ENCODE data around the gene CCT7. TPM values are rescaled to one million over a fixed set of nuclear protein-coding genes. Genes with fewer than 3 reads are reported as not detected.

Gene CCT7
- total and polyA plus RNA-seq, 4 experiments from 2014 or later: 187 to 400 (median 213) TPM

GRCh38 chr2:73279852-73280251 lies 45.7 kb downstream of the CCT7 start:
- H3K4me3 ChIP-seq (ENCODE audit: low read length in 2 of 2): no peak overlapping the region
- peaks cover 14% of the 10 kb centered on the region for H3K4me1 ChIP-seq (ENCODE audit: insufficient read depth, low read length)
- no peaks in the 10 kb centered on the region for H3K27me3 ChIP-seq (ENCODE audit: insufficient read depth, low read length)
- Mint-ChIP-seq H3K4me1 (peaks cover 2 to 13% (median 8%) of the 10 kb centered on the region in 4 donors), H3K9me3 (no peaks in the 10 kb centered on the region), H3K27ac (no peak overlapping the region), H3K36me3 (peaks cover 0 to 8% of the 10 kb centered on the region in 2 donors), H3K4me3 (no peak overlapping the region), H3K27me3 (no peaks in the 10 kb centered on the region)
- intact Hi-C loops (cut with micrococcal nuclease): no loop called here
- no peaks in the 10 kb centered on the region for H3K36me3 ChIP-seq (ENCODE audit: insufficient read depth, low read length)
- H3K9me3 ChIP-seq (ENCODE audit: control insufficient read depth in 1 of 2, low read length in 2 of 2): no peaks in the 10 kb centered on the region
- CTCF ChIA-PET (ENCODE audit: partially characterized antibody): interaction anchor here (1.2 kb wide), 1 partner anchor 10 kb away, joined by 13 read pairs; no protein-coding TSS in a partner anchor
- H3K27ac ChIP-seq (ENCODE audit: low read depth, low read length): no peak overlapping the region
- DNase-seq: no peak
- POLR2A ChIA-PET (ENCODE audit: partially characterized antibody): no interaction called here

- H3K4me1 ChIP-seq (ENCODE audit: insufficient read depth, low read length): peaks cover 19% of the 10 kb centered on the region
- intact Hi-C loops (cut with micrococcal nuclease): no loop called here
- ChIA-PET POLR2A (ENCODE audit: partially characterized antibody) (no interaction called here), CTCF (ENCODE audit: partially characterized antibody) (interaction anchor here (1.0 to 1.4 kb wide), 2 partner anchors 9 kb away, joined by 4 read pairs; no protein-coding TSS in a partner anchor)
- H3K27me3 ChIP-seq (ENCODE audit: insufficient read depth, low read length): no peaks in the 10 kb centered on the region
- no peak overlapping the region for H3K27ac ChIP-seq (ENCODE audit: low read depth, low read length)
- H3K9me3 Mint-ChIP-seq: no peaks in the 10 kb centered on the region
- H3K4me3 Mint-ChIP-seq: peak overlapping the region in 1 of 8 donors; percentile 35
- peaks cover 0 to 8% of the 10 kb centered on the region in 2 donors for H3K36me3 Mint-ChIP-seq
- DNase-seq: no peak
- H3K27me3 Mint-ChIP-seq: no peaks in the 10 kb centered on the region
- H3K4me3 ChIP-seq (ENCODE audit: low read length in 2 of 2): no peak overlapping the region
- H3K9me3 ChIP-seq (ENCODE audit: control insufficient read depth in 1 of 2, low read length in 2 of 2): no peaks in the 10 kb centered on the region
- peaks cover 7 to 25% (median 18%) of the 10 kb centered on the region in 4 donors for H3K4me1 Mint-ChIP-seq
- H3K36me3 ChIP-seq (ENCODE audit: insufficient read depth, low read length): no peaks in the 10 kb centered on the region
- no peak overlapping the region for H3K27ac Mint-ChIP-seq
Measured at GRCh38 chr2:73281244-73281643, 47.1 kb downstream of the CCT7 start.

- peaks cover 7 to 25% (median 18%) of the 10 kb centered on the region in 4 donors for H3K4me1 Mint-ChIP-seq
- Histone ChIP-seq H3K27ac (ENCODE audit: low read depth, low read length) (no peak overlapping the region), H3K4me3 (ENCODE audit: low read length in 2 of 2) (peak overlapping the region in 1 of 2 donors; percentile 32), H3K27me3 (ENCODE audit: insufficient read depth, low read length) (no peaks in the 10 kb centered on the region), H3K36me3 (ENCODE audit: insufficient read depth, low read length) (no peaks in the 10 kb centered on the region), H3K4me1 (ENCODE audit: insufficient read depth, low read length) (peaks cover 19% of the 10 kb centered on the region), H3K9me3 (ENCODE audit: control insufficient read depth in 1 of 2, low read length in 2 of 2) (no peaks in the 10 kb centered on the region)
- H3K9me3 Mint-ChIP-seq: no peaks in the 10 kb centered on the region
- CTCF ChIA-PET (ENCODE audit: partially characterized antibody): no interaction called here
- peaks cover under 1 to 2% of the 10 kb centered on the region in 2 donors for H3K27me3 Mint-ChIP-seq
- H3K4me3 Mint-ChIP-seq: peak overlapping the region; percentile 79 to 89 (median 85)
- no peak for DNase-seq
- peak overlapping the region in 6 of 7 donors; percentile 54 to 72 (median 66) for H3K27ac Mint-ChIP-seq
- intact Hi-C loops (cut with micrococcal nuclease): no loop called here
- peaks cover 0 to 3% of the 10 kb centered on the region in 2 donors for H3K36me3 Mint-ChIP-seq
- POLR2A ChIA-PET (ENCODE audit: partially characterized antibody): no interaction called here
Measured at GRCh38 chr2:73282924-73283544, 48.9 kb downstream of the CCT7 start.

- Histone ChIP-seq H3K4me3 (ENCODE audit: low read length in 2 of 2) (peak overlapping the region; percentile 32 to 62), H3K36me3 (ENCODE audit: insufficient read depth, low read length) (no peaks in the 10 kb centered on the region), H3K4me1 (ENCODE audit: insufficient read depth, low read length) (peaks cover 19% of the 10 kb centered on the region), H3K9me3 (ENCODE audit: control insufficient read depth in 1 of 2, low read length in 2 of 2) (no peaks in the 10 kb centered on the region), H3K27me3 (ENCODE audit: insufficient read depth, low read length) (no peaks in the 10 kb centered on the region), H3K27ac (ENCODE audit: low read depth, low read length) (peak overlapping the region; percentile 27)
- DNase-seq: no peak
- H3K4me1 Mint-ChIP-seq: peaks cover 7 to 25% (median 17%) of the 10 kb centered on the region in 4 donors
- POLR2A ChIA-PET (ENCODE audit: partially characterized antibody): interaction anchor here (1.2 to 2.2 kb wide), 4 partner anchors 9 to 71 kb away, joined by 4 to 16 read pairs (median 6); partner anchors contain the start of genes CCT7 and PRADC1
- CTCF ChIA-PET (ENCODE audit: partially characterized antibody): no interaction called here
- intact Hi-C loops (cut with micrococcal nuclease): loop anchor here (1.0 to 2.0 kb wide), 2 partner anchors 15 to 49 kb away; partner anchors contain the start of gene CCT7
- H3K36me3 Mint-ChIP-seq: peaks cover 0 to 3% of the 10 kb centered on the region in 2 donors
- peaks cover 4 to 9% of the 10 kb centered on the region in 2 donors for H3K27me3 Mint-ChIP-seq
- H3K4me3 Mint-ChIP-seq: peak overlapping the region; percentile 79 to 89 (median 85)
- peak overlapping the region in 5 of 7 donors; percentile 14 to 70 (median 60) for H3K27ac Mint-ChIP-seq
- H3K9me3 Mint-ChIP-seq: no peaks in the 10 kb centered on the region
Measured at GRCh38 chr2:73283545-73284295, 49.6 kb downstream of the CCT7 start.

- peaks cover 4 to 11% of the 10 kb centered on the region in 2 donors for H3K27me3 Mint-ChIP-seq
- Histone ChIP-seq H3K36me3 (ENCODE audit: insufficient read depth, low read length) (no peaks in the 10 kb centered on the region), H3K27me3 (ENCODE audit: insufficient read depth, low read length) (no peaks in the 10 kb centered on the region), H3K4me3 (ENCODE audit: low read length in 2 of 2) (peak within 1 kb of the TSS; percentile 32 to 62), H3K27ac (ENCODE audit: low read depth, low read length) (peak within 1 kb of the TSS; percentile 27), H3K4me1 (ENCODE audit: insufficient read depth, low read length) (peaks cover 19% of the 10 kb centered on the region), H3K9me3 (ENCODE audit: control insufficient read depth in 1 of 2, low read length in 2 of 2) (no peaks in the 10 kb centered on the region)
- peaks cover 7 to 25% (median 16%) of the 10 kb centered on the region in 4 donors for H3K4me1 Mint-ChIP-seq
- H3K4me3 Mint-ChIP-seq: peak within 1 kb of the TSS; percentile 79 to 89 (median 85)
- no peaks in the 10 kb centered on the region for H3K9me3 Mint-ChIP-seq
- H3K36me3 Mint-ChIP-seq: peaks cover 0 to 3% of the 10 kb centered on the region in 2 donors
- ChIA-PET CTCF (ENCODE audit: partially characterized antibody) (no interaction called here), POLR2A (ENCODE audit: partially characterized antibody) (interaction anchor here (1.2 to 2.2 kb wide), 5 partner anchors 9 to 101 kb away, joined by 4 to 16 read pairs (median 7); partner anchors contain the start of genes ALMS1, CCT7 and PRADC1)
- intact Hi-C loops (cut with micrococcal nuclease): loop anchor here (1.0 to 2.0 kb wide), 2 partner anchors 16 to 50 kb away; partner anchors contain the start of gene CCT7
- peak; percentile 40 to 62 (median 50) for DNase-seq
- H3K27ac Mint-ChIP-seq: peak within 1 kb of the TSS in 6 of 7 donors; percentile 16 to 70 (median 57)
Measured at GRCh38 chr2:73284296-73285158, 50.4 kb downstream of the CCT7 start, which contains the start of gene FBXO41. FBXO41 (minus strand) TSS chr2:73284478; CDS start chr2:73269630, 14,848 bp downstream.

- POLR2A ChIA-PET (ENCODE audit: partially characterized antibody): interaction anchor here (1.2 to 2.2 kb wide), 5 partner anchors 10 to 100 kb away, joined by 4 to 16 read pairs (median 7); partner anchors contain the start of genes ALMS1, CCT7 and PRADC1
Measured at GRCh38 chr2:73285159-73285739, 51.1 kb downstream of the CCT7 start.

More at GRCh38 chr2:73285159-73285739, 51.1 kb downstream of the CCT7 start:
- H3K4me1 ChIP-seq (ENCODE audit: insufficient read depth, low read length): peaks cover 19% of the 10 kb centered on the region
- peaks cover 7 to 26% (median 16%) of the 10 kb centered on the region in 4 donors for H3K4me1 Mint-ChIP-seq
- DNase-seq: no peak
- intact Hi-C loops (cut with micrococcal nuclease): loop anchor here (2.0 kb wide), 1 partner anchor 16 kb away; no protein-coding TSS in a partner anchor
- H3K9me3 Mint-ChIP-seq: no peaks in the 10 kb centered on the region
- H3K27ac ChIP-seq (ENCODE audit: low read depth, low read length): no peak overlapping the region
- H3K4me3 ChIP-seq (ENCODE audit: low read length in 2 of 2): no peak overlapping the region
- CTCF ChIA-PET (ENCODE audit: partially characterized antibody): interaction anchor here (0.7 kb wide), 1 partner anchor 72 kb away, joined by 3 read pairs; no protein-coding TSS in a partner anchor
- H3K4me3 Mint-ChIP-seq: peak overlapping the region; percentile 61 to 76 (median 68)
- peaks cover 0 to 3% of the 10 kb centered on the region in 2 donors for H3K36me3 Mint-ChIP-seq
- no peaks in the 10 kb centered on the region for H3K9me3 ChIP-seq (ENCODE audit: control insufficient read depth in 1 of 2, low read length in 2 of 2)
- H3K36me3 ChIP-seq (ENCODE audit: insufficient read depth, low read length): no peaks in the 10 kb centered on the region
- no peaks in the 10 kb centered on the region for H3K27me3 ChIP-seq (ENCODE audit: insufficient read depth, low read length)
- peaks cover 4 to 12% of the 10 kb centered on the region in 2 donors for H3K27me3 Mint-ChIP-seq
- H3K27ac Mint-ChIP-seq: peak overlapping the region in 3 of 7 donors; percentile 42 to 58 (median 53)

All from CD4-positive, alpha-beta memory T cell (primary cell).